Measurements from ENCODE around the gene IPMK. TPM values are rescaled to one million over a fixed set of nuclear protein-coding genes. Genes with fewer than 3 reads are reported as not detected.

Gene IPMK
- total and polyA plus RNA-seq, 2 of the 8 experiments (the other 6 are each of a cell fraction or from before 2014, with no cell fraction given), result 1.3 to 7.8 TPM

Other genes with a start within 250 kb of the IPMK start
- gene CISD1, start 1.3 kb upstream of the IPMK start, total RNA-seq (2021; fragmentation: NEBNext Ultra II Directional; extraction: Animal tissue kit (Norgen Biotek cat#: 25700)), result 41.3 and 43.2 TPM in 2 replicates
- gene CISD1, start 1.3 kb upstream of the IPMK start, polyA plus RNA-seq (2011; rRNA removed), result 10.0 and 22.6 TPM in 2 replicates
- gene UBE2D1, start 67.1 kb upstream of the IPMK start, total RNA-seq (2021; fragmentation: NEBNext Ultra II Directional; extraction: Animal tissue kit (Norgen Biotek cat#: 25700)), result 30.4 and 33.5 TPM in 2 replicates
- gene UBE2D1, start 67.1 kb upstream of the IPMK start, polyA plus RNA-seq (2011; rRNA removed), result 14.8 and 21.2 TPM in 2 replicates
- 97.3 and 97.5 TPM in 2 replicates for gene TFAM, start 117.5 kb upstream of the IPMK start, total RNA-seq (2021; fragmentation: NEBNext Ultra II Directional; extraction: Animal tissue kit (Norgen Biotek cat#: 25700))
- gene TFAM, start 117.5 kb upstream of the IPMK start, polyA plus RNA-seq (2011; rRNA removed), result 29.3 and 34.0 TPM in 2 replicates
- gene BICC1, start 245.0 kb upstream of the IPMK start, total RNA-seq (2021; fragmentation: NEBNext Ultra II Directional; extraction: Animal tissue kit (Norgen Biotek cat#: 25700)), result 0.73 and 1.0 TPM in 2 replicates
- gene BICC1, start 245.0 kb upstream of the IPMK start, polyA plus RNA-seq (2011; rRNA removed), result 0.20 and 0.31 TPM in 2 replicates

Data from H1 (cell line).